ENCODE results near the gene NFKBIE. TPM values are rescaled to one million over a fixed set of nuclear protein-coding genes. Genes with fewer than 3 reads are reported as not detected.

NFKBIE gene
- total RNA-seq, 3 donors from 2014 or later: 4.0 to 25.9 (median 14.4) TPM

- Histone ChIP-seq H3K4me1 (peaks cover 6 to 10% of the 10 kb centered on the region in 2 donors), H3K36me3 (peaks cover 4% of the 10 kb centered on the region), H3K27me3 (no peaks in the 10 kb centered on the region), H3K4me3 (no peak overlapping the region), H3K27ac (peak overlapping the region in 1 of 2 donors; percentile 29), H3K9me3 (no peaks in the 10 kb centered on the region)
- intact Hi-C loops (cut with DNase I; ENCODE audit: low total_unique reads): no loop called here
- no peak for TF ChIP-seq POLR2A (IDR thresholded peaks at IDR 0.05)
- no peak for TF ChIP-seq CTCF (IDR thresholded peaks at IDR 0.05)
- no peak for TF ChIP-seq POLR2AphosphoS5 (IDR thresholded peaks at IDR 0.05)
- DNase-seq (ENCODE audit: low spot score in 2 of 2): no peak
These were observed 10.9 kb downstream of the NFKBIE start for GRCh38 chr6:44254191-44255104.

DNA sequence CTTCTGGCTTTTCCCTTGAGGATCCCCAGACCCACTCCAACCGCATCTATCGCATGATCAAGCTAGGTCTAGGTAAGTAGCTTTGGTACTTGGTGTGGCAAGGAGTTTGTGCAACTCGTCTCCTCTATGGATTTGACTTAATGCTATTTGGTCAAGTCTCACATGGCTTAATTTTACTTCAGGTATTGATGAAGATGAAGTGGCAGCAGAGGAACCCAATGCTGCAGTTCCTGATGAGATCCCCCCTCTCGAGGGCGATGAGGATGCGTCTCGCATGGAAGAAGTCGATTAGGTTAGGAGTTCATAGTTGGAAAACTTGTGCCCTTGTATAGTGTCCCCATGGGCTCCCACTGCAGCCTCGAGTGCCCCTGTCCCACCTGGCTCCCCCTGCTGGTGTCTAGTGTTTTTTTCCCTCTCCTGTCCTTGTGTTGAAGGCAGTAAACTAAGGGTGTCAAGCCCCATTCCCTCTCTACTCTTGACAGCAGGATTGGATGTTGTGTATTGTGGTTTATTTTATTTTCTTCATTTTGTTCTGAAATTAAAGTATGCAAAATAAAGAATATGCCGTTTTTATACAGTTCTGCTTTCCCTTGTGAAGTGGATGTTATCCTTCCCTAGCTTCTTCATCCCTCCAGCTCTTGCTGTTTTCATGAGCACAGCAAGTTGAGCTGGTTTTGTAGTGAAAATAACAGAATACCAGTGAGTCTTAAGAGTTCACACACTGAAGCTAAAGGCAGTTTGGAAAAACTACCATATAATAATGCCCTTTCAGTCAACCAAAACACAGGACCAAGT lies 11.8 kb downstream of the NFKBIE start:
- intact Hi-C loops (cut with DNase I; ENCODE audit: low total_unique reads): no loop called here
- DNase-seq (ENCODE audit: low spot score in 2 of 2): no peak

DNA sequence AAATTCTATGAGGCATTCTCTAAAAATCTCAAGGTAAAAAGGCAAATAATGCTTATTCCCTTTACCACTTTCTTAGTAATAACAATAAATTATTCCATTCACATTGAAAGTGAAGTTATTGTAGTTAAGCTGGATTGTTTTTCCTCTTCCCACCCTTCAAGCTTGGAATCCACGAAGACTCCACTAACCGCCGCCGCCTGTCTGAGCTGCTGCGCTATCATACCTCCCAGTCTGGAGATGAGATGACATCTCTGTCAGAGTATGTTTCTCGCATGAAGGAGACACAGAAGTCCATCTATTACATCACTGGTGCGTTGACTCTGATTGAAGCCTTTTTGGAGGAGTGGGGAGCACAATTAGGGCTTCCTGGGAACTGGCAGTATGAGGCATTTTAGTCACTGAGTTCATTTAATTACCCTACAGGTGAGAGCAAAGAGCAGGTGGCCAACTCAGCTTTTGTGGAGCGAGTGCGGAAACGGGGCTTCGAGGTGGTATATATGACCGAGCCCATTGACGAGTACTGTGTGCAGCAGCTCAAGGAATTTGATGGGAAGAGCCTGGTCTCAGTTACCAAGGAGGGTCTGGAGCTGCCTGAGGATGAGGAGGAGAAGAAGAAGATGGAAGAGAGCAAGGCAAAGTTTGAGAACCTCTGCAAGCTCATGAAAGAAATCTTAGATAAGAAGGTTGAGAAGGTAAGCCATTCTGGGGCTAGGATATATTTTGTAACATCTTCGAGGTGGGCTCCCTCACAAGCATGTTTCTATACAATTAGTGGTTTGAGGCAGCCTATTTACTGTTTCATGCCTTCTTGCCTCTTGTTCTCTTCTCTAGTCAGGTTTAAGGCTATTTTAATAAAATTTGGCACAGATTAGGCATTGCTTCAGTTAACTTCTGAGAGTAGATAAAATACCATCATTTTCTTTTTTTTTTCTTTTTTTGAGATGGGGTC lies 13.5 kb downstream of the NFKBIE start:
- intact Hi-C loops (cut with DNase I; ENCODE audit: low total_unique reads): no loop called here
- no peaks in the 10 kb centered on the region for H3K9me3 ChIP-seq
- peaks cover 4% of the 10 kb centered on the region for H3K36me3 ChIP-seq
- no peaks in the 10 kb centered on the region for H3K27me3 ChIP-seq
- no peak for TF ChIP-seq POLR2AphosphoS5 (IDR thresholded peaks at IDR 0.05)
- no peak for TF ChIP-seq CTCF (IDR thresholded peaks at IDR 0.05)
- no peak for TF ChIP-seq POLR2A (IDR thresholded peaks at IDR 0.05)
- DNase-seq (ENCODE audit: low spot score in 2 of 2): no peak
- no peak overlapping the region for H3K4me3 ChIP-seq
- no peak overlapping the region for H3K27ac ChIP-seq
- H3K4me1 ChIP-seq: peaks cover 6 to 24% of the 10 kb centered on the region in 2 donors

More for the DNA sequence above, 11.8 kb downstream of the NFKBIE start:
- H3K9me3 ChIP-seq: no peaks in the 10 kb centered on the region
- no peaks in the 10 kb centered on the region for H3K27me3 ChIP-seq
- H3K27ac ChIP-seq: no peak overlapping the region
- H3K4me3 ChIP-seq: no peak overlapping the region
- peaks cover 4% of the 10 kb centered on the region for H3K36me3 ChIP-seq
- peaks cover 6 to 18% of the 10 kb centered on the region in 2 donors for H3K4me1 ChIP-seq
- TF ChIP-seq CTCF (IDR thresholded peaks at IDR 0.05): peak in 2 of 3 donors; percentile 18 to 38
- TF ChIP-seq POLR2AphosphoS5 (IDR thresholded peaks at IDR 0.05): no peak
- no peak for TF ChIP-seq POLR2A (IDR thresholded peaks at IDR 0.05)

DNA sequence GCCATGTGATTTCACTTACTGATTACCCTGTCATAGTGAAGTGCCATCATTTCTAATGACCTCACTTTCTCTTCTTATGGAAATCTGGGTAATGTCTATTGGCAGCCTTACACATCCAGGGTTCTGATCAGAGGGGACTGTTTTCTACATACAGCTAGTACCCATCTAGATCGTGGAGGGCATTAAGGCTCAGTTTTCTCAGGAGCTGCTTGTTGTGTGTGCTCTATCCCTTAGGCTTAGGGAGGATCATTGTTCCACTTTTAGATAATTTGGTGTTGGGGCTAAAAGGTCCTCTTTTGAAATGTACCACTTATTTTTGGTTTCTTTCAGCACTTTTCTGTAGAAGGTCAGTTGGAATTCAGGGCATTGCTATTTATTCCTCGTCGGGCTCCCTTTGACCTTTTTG lies 14.6 kb downstream of the NFKBIE start:
- intact Hi-C loops (cut with DNase I; ENCODE audit: low total_unique reads): no loop called here
- peaks cover 4% of the 10 kb centered on the region for H3K36me3 ChIP-seq
- no peaks in the 10 kb centered on the region for H3K27me3 ChIP-seq
- TF ChIP-seq CTCF (IDR thresholded peaks at IDR 0.05) (no peak), POLR2AphosphoS5 (IDR thresholded peaks at IDR 0.05) (no peak), POLR2A (IDR thresholded peaks at IDR 0.05) (no peak)
- H3K9me3 ChIP-seq: no peaks in the 10 kb centered on the region
- peaks cover 0 to 14% of the 10 kb centered on the region in 2 donors for H3K4me1 ChIP-seq
- no peak for DNase-seq (ENCODE audit: low spot score in 2 of 2)
- no peak overlapping the region for H3K4me3 ChIP-seq
- peak overlapping the region; percentile 8 to 36 for H3K27ac ChIP-seq
